GM18498 (cell line): ENCODE data around the gene AGXT2.
"Not testable (repeated sequence)": the region's sequence is repeated elsewhere in the genome, so short reads cannot be mapped to it uniquely, and the experiment has no call there.

Source experiments
- ATAC-seq: cut with Tn5 transposase; IDR thresholded peaks from one replicate; pipeline ENCODE4 v1.9.1; 2021; ENCODE audit warnings: mild to moderate bottlenecking, moderate library complexity; ENCODE audit not compliant: unreplicated experiment

Gene AGXT2

GRCh38 chr5:35056686-35057085 is 8.9 kb upstream of the AGXT2 start:
- ATAC-seq: no peak

GRCh38 chr5:35052838-35053237 is 5.1 kb upstream of the AGXT2 start:
- ATAC-seq: no peak

- no peak for ATAC-seq
Measured at GRCh38 chr5:35050541-35051126, 2.9 kb upstream of the AGXT2 start.

GRCh38 chr5:35048910-35049309 is 1.2 kb upstream of the AGXT2 start:
- ATAC-seq: no peak

GRCh38 chr5:35046774-35047173 is 975 bp downstream of the AGXT2 start:
- no peak for ATAC-seq

- no peak for ATAC-seq
Measured at GRCh38 chr5:35045280-35045679, 2.5 kb downstream of the AGXT2 start.

GRCh38 chr5:35044649-35045048 is 3.1 kb downstream of the AGXT2 start:
- ATAC-seq: no peak

GRCh38 chr5:35042781-35043180 is 5.0 kb downstream of the AGXT2 start:
- no peak for ATAC-seq

GRCh38 chr5:35041261-35041660 is 6.5 kb downstream of the AGXT2 start:
- ATAC-seq: no peak

- no peak for ATAC-seq
Measured at GRCh38 chr5:35038891-35039290, 8.9 kb downstream of the AGXT2 start.

- no peak for ATAC-seq
Measured at GRCh38 chr5:35036536-35036935, 11.2 kb downstream of the AGXT2 start.

GRCh38 chr5:35035929-35036328 is 11.8 kb downstream of the AGXT2 start:
- not testable (repeated sequence) for ATAC-seq

- ATAC-seq: no peak
Measured at GRCh38 chr5:35035271-35035670, 12.5 kb downstream of the AGXT2 start.

GRCh38 chr5:35032356-35032755 is 15.4 kb downstream of the AGXT2 start:
- no peak for ATAC-seq

- ATAC-seq: no peak
Measured at GRCh38 chr5:35031276-35031675, 16.5 kb downstream of the AGXT2 start.

- no peak for ATAC-seq
Measured at GRCh38 chr5:35030426-35031100, 17.2 kb downstream of the AGXT2 start.

GRCh38 chr5:35029333-35029732 is 18.4 kb downstream of the AGXT2 start:
- no peak for ATAC-seq

- ATAC-seq: no peak
Measured at GRCh38 chr5:35026941-35027340, 20.8 kb downstream of the AGXT2 start.

GRCh38 chr5:35026280-35026840 is 21.4 kb downstream of the AGXT2 start:
- no peak for ATAC-seq

GRCh38 chr5:35024911-35025510 is 22.7 kb downstream of the AGXT2 start:
- ATAC-seq: no peak

- ATAC-seq: no peak
Measured at GRCh38 chr5:35023391-35024178, 24.2 kb downstream of the AGXT2 start.
